ENCODE results near the gene LCOR. TPM values are rescaled to one million over a fixed set of nuclear protein-coding genes. Genes with fewer than 3 reads are reported as not detected.

The LCOR gene
- total and polyA plus RNA-seq, 9 of the 15 experiments (the other 6 are each of a cell fraction or from before 2014, with no cell fraction given), result 3.6 to 25.2 (median 14.4) TPM

GRCh38 chr10:96840841-96841518 lies 8.9 kb downstream of the LCOR start (continued):
- TF ChIP-seq TSHZ1 (CRISPR knock-in tag; IDR thresholded peaks at IDR 0.05) (no peak), POLR2AphosphoS5 (IDR thresholded peaks at IDR 0.05; ENCODE audit: control insufficient read depth, insufficient read depth, low read depth, low read length) (no peak), RBM39 (optimal IDR thresholded peaks at IDR 0.05; ENCODE audit: low read depth, low read length) (no peak), ZNF740 (CRISPR knock-in tag; IDR thresholded peaks at IDR 0.05) (no peak), ZNF740 (tag; IDR thresholded peaks at IDR 0.05) (no peak), CBX8 (IDR thresholded peaks at IDR 0.05; ENCODE audit: borderline replicate concordance, extremely low read depth, low read depth, low read length, poor library complexity, severe bottlenecking) (no peak), FOS (IDR thresholded peaks at IDR 0.05; ENCODE audit: extremely low read depth, insufficient read length) (peak; percentile 30), IRF1 (CRISPR knock-in tag; IDR thresholded peaks at IDR 0.05; ENCODE audit: borderline replicate concordance) (no peak), ZNF280B (CRISPR knock-in tag; IDR thresholded peaks at IDR 0.05) (no peak), ELK1 (CRISPR knock-in tag; IDR thresholded peaks at IDR 0.05) (no peak), NR2F6 (CRISPR knock-in tag; IDR thresholded peaks at IDR 0.05) (no peak), SUPT5H (IDR thresholded peaks at IDR 0.05) (no peak), EHMT2 (IDR thresholded peaks at IDR 0.05) (no peak), ZNF785 (CRISPR knock-in tag; IDR thresholded peaks at IDR 0.05) (no peak), PTRF (tag; IDR thresholded peaks at IDR 0.05) (no peak), SRSF3 (IDR thresholded peaks at IDR 0.05; ENCODE audit: insufficient read depth, low read length) (no peak), DIDO1 (tag; IDR thresholded peaks at IDR 0.05; ENCODE audit: low read depth) (no peak), BCOR (IDR thresholded peaks at IDR 0.05) (no peak), RBM17 (IDR thresholded peaks at IDR 0.05; ENCODE audit: borderline replicate concordance, low read depth, low read length) (no peak), CHCHD3 (CRISPR knock-in tag; IDR thresholded peaks at IDR 0.05) (no peak)
